CD14-positive monocyte (primary cell): ENCODE data around the gene SSNA1. TPM values are rescaled to one million over a fixed set of nuclear protein-coding genes. Genes with fewer than 3 reads are reported as not detected.

ENCODE experiments used
- DNase-seq, 3 donors: peaks; one replicate each; pipeline ENCODE4 v3.0.0-alpha.2; 2011 to 2022
- H2AFZ ChIP-seq: 2 replicates; pipeline ENCODE4 v1.6.0; 2012; ENCODE audit warnings: mild to moderate bottlenecking, low read depth, low read length, inconsistent platforms; ENCODE audit not compliant: insufficient read depth, poor library complexity, severe bottlenecking
- H3K27ac ChIP-seq, 2 donors: 1 replicate in 1 of 2; 2 replicates in 1 of 2; pipeline ENCODE4 v1.5.1; 2012 to 2013; ENCODE audit warnings: low read length in 2 of 2, control low read depth in 1 of 2, inconsistent platforms in 1 of 2, low read depth in 1 of 2, mild to moderate bottlenecking in 1 of 2
- H3K27me3 ChIP-seq, 2 donors: one replicate each; pipeline versions ENCODE4 v1.6.0 to v1.6.1; 2011 to 2013; ENCODE audit warnings: low read length in 2 of 2; ENCODE audit not compliant: control insufficient read depth in 2 of 2, insufficient read depth in 2 of 2
- H3K36me3 ChIP-seq, 2 donors: replicated peaks in 1 of 2; 1 replicate in 1 of 2; 2 replicates in 1 of 2; pipeline versions ENCODE4 v1.5.1 to v1.6.1; 2012 to 2013; ENCODE audit warnings: low read length in 2 of 2, control low read depth in 1 of 2, inconsistent platforms in 1 of 2, mild to moderate bottlenecking in 1 of 2; ENCODE audit not compliant: insufficient read depth in 2 of 2, control insufficient read depth in 1 of 2
- H3K4me1 ChIP-seq, 2 donors: 1 replicate in 1 of 2; 2 replicates in 1 of 2; pipeline versions ENCODE4 v1.5.1 to v1.6.1; 2012 to 2013; ENCODE audit warnings: low read length in 2 of 2, control low read depth in 1 of 2, inconsistent platforms in 1 of 2, mild to moderate bottlenecking in 1 of 2, moderate library complexity in 1 of 2; ENCODE audit not compliant: insufficient read depth in 2 of 2, control insufficient read depth in 1 of 2
- H3K4me2 ChIP-seq: replicated peaks from 2 replicates; pipeline ENCODE3; 2012; ENCODE audit warnings: low read length, moderate library complexity, mild to moderate bottlenecking; ENCODE audit not compliant: poor library complexity, severe bottlenecking; ENCODE audit errors: extremely low read depth
- H3K4me3 ChIP-seq, 3 experiments: fragments of 200-600 bp in 1 of 3; sonication (generic) in 1 of 3; replicated peaks in 1 of 3; 1 replicate in 2 of 3; 2 replicates in 1 of 3; pipeline ENCODE4 v1.5.1; 2011 to 2013; ENCODE audit warnings: low read length in 3 of 3, mild to moderate bottlenecking in 3 of 3, control low read depth in 2 of 3, low read depth in 2 of 3, inconsistent platforms in 1 of 3, moderate library complexity in 1 of 3
- H3K79me2 ChIP-seq: 2 replicates; pipeline ENCODE4 v1.6.0; 2012; ENCODE audit warnings: mild to moderate bottlenecking, control low read depth, inconsistent platforms, low read length, moderate library complexity; ENCODE audit not compliant: insufficient read depth
- H3K9ac ChIP-seq: 2 replicates; pipeline ENCODE4 v1.6.0; 2017; ENCODE audit warnings: low read length, mild to moderate bottlenecking; ENCODE audit not compliant: insufficient read depth, poor library complexity, severe bottlenecking
- H3K9me3 ChIP-seq, 2 donors: replicated peaks in 1 of 2; 1 replicate in 1 of 2; 2 replicates in 1 of 2; pipeline versions ENCODE4 v1.5.1 to v1.6.1; 2012 to 2013; ENCODE audit warnings: low read length in 2 of 2, control low read depth in 1 of 2; ENCODE audit not compliant: control insufficient read depth in 1 of 2, insufficient read depth in 1 of 2
- H4K20me1 ChIP-seq: 2 replicates; pipeline ENCODE4 v1.6.0; 2012; ENCODE audit warnings: mild to moderate bottlenecking, low read length, control low read depth, moderate library complexity; ENCODE audit not compliant: insufficient read depth
- H3K27ac Mint-ChIP-seq, 7 donors: one replicate each; pipeline ENCODE4 v1.8.0; 2020; ENCODE audit warnings: mild to moderate bottlenecking in 7 of 7, mixed read lengths in 7 of 7, moderate library complexity in 6 of 7, inconsistent platforms in 2 of 7
- H3K27me3 Mint-ChIP-seq, 3 donors: one replicate each; pipeline ENCODE4 v1.8.0; 2021 to 2022; ENCODE audit warnings: low read depth in 3 of 3, mild to moderate bottlenecking in 3 of 3, mixed read lengths in 3 of 3, moderate library complexity in 3 of 3, inconsistent platforms in 1 of 3
- H3K36me3 Mint-ChIP-seq, 2 donors: one replicate each; pipeline ENCODE4 v1.8.0; 2020; ENCODE audit warnings: mixed read lengths in 2 of 2, inconsistent platforms in 1 of 2, mild to moderate bottlenecking in 1 of 2
- H3K4me1 Mint-ChIP-seq: one replicate; pipeline ENCODE4 v1.8.0; 2020; ENCODE audit warnings: mild to moderate bottlenecking, mixed read lengths
- H3K4me3 Mint-ChIP-seq, 2 donors: one replicate each; pipeline ENCODE4 v1.8.0; 2020; ENCODE audit warnings: mild to moderate bottlenecking in 2 of 2, mixed read lengths in 2 of 2, moderate library complexity in 1 of 2
- H3K9me3 Mint-ChIP-seq, 7 donors: one replicate each; pipeline ENCODE4 v1.8.0; 2020 to 2022; ENCODE audit warnings: mixed read lengths in 7 of 7, mild to moderate bottlenecking in 6 of 7, moderate library complexity in 6 of 7, inconsistent platforms in 2 of 7
- CTCF ChIP-seq: fragments of 200-600 bp; IDR thresholded peaks from one replicate; pipeline ENCODE4 v1.8.0; 2022; ENCODE audit warnings: antibody characterized with exemption, mild to moderate bottlenecking
- WGBS: methylation state at CpG from one replicate; pipeline ENCODE4 v1.1.5; 2013; ENCODE audit warnings: missing lambda C conversion rate; ENCODE audit not compliant: insufficient coverage; 5-methylcytosine and 5-hydroxymethylcytosine counted together
- intact Hi-C, 2 donors: fragments of 100-400 bp; cut with micrococcal nuclease; formaldehyde crosslinking; loops; one replicate each; pipeline versions ENCODE4 v1.15.0 to v1.15.1; 2023
- polyA plus RNA-seq, 3 donors: library from polyadenylated mRNA; depleted of rRNA in 1 of 3; unstranded in 2 of 3; stranded (reverse) in 1 of 3; fragments of 300-500 nt in 2 of 3; fragments of >200 nt in 1 of 3; fragmentation: Illumina TruSeq in 2 of 3; gene quantifications; 1 replicate in 2 of 3; 2 replicates in 1 of 3; pipeline ENCODE4 v1.2.3, GENCODE V29; 2012 to 2021

SSNA1 gene
- polyA plus RNA-seq, 3 donors: 87.0 to 118 (median 98.3) TPM

- Histone ChIP-seq H3K9ac (no peak overlapping the region), H3K9me3 (no peaks in the 10 kb centered on the region), H2AFZ (no peak overlapping the region), H3K4me1 (peaks cover 0 to 6% of the 10 kb centered on the region in 2 donors), H4K20me1 (no peaks in the 10 kb centered on the region), H3K27ac (no peak overlapping the region), H3K4me3 (no peak overlapping the region), H3K79me2 (no peaks in the 10 kb centered on the region), H3K36me3 (no peaks in the 10 kb centered on the region), H3K27me3 (peaks cover 3 to 53% of the 10 kb centered on the region in 2 donors), H3K4me2 (no peak overlapping the region)
- H3K27me3 Mint-ChIP-seq: peaks cover 39 to 77% (median 64%) of the 10 kb centered on the region in 3 donors
- intact Hi-C loops: no loop called here
- H3K36me3 Mint-ChIP-seq: no peaks in the 10 kb centered on the region
- 88% methylated on average over 22 of the region's 22 CpGs for WGBS
- no peak overlapping the region for H3K27ac Mint-ChIP-seq
- no peak for TF ChIP-seq CTCF
- no peak for DNase-seq
- H3K9me3 Mint-ChIP-seq: peaks cover 0 to 4% (median 0%) of the 10 kb centered on the region in 7 donors
- H3K4me1 Mint-ChIP-seq: no peaks in the 10 kb centered on the region
- peak overlapping the region in 1 of 2 donors; percentile 35 for H3K4me3 Mint-ChIP-seq
Observed at GRCh38 chr9:137171149-137171900, 17.2 kb upstream of the SSNA1 start.

GRCh38 chr9:137172901-137173795 lies 15.3 kb upstream of the SSNA1 start:
- H3K36me3 Mint-ChIP-seq: peaks cover 9 to 10% of the 10 kb centered on the region in 2 donors
- H3K9me3 Mint-ChIP-seq: no peaks in the 10 kb centered on the region
- Histone ChIP-seq H3K4me3 (no peak overlapping the region), H3K9ac (no peak overlapping the region), H2AFZ (no peak overlapping the region), H3K27me3 (peaks cover 3 to 43% of the 10 kb centered on the region in 2 donors), H3K27ac (no peak overlapping the region), H3K36me3 (peaks cover 6 to 13% of the 10 kb centered on the region in 2 donors), H3K4me1 (peaks cover 0 to 6% of the 10 kb centered on the region in 2 donors), H3K79me2 (no peaks in the 10 kb centered on the region), H4K20me1 (no peaks in the 10 kb centered on the region), H3K4me2 (no peak overlapping the region), H3K9me3 (no peaks in the 10 kb centered on the region)
- peaks cover 31 to 60% (median 52%) of the 10 kb centered on the region in 3 donors for H3K27me3 Mint-ChIP-seq
- no peak for DNase-seq
- intact Hi-C loops: no loop called here
- no peak for TF ChIP-seq CTCF
- no peaks in the 10 kb centered on the region for H3K4me1 Mint-ChIP-seq
- peak overlapping the region in 1 of 7 donors; percentile 25 for H3K27ac Mint-ChIP-seq
- H3K4me3 Mint-ChIP-seq: no peak overlapping the region
- WGBS: 32% methylated on average over 18 of the region's 21 CpGs
